HEK293T (cell line): Measurements from ENCODE around the gene ZDHHC4.
"Not testable (repeated sequence)": the region's sequence is repeated elsewhere in the genome, so short reads cannot be mapped to it uniquely, and the experiment has no call there.

Experiments
- ARNT ChIP-seq: fragments of 450-650 bp; IDR thresholded peaks from 2 replicates; pipeline ENCODE4 v1.6.1; 2017; ENCODE audit warnings: mild to moderate bottlenecking
- BHLHE40 ChIP-seq: fragments of 450-650 bp; IDR thresholded peaks from 2 replicates; pipeline ENCODE4 v1.6.1; 2016; ENCODE audit warnings: mild to moderate bottlenecking, moderate library complexity, borderline replicate concordance
- ELF4 ChIP-seq: fragments of 450-650 bp; IDR thresholded peaks from 2 replicates; pipeline ENCODE4 v1.6.1; 2017; ENCODE audit warnings: antibody characterized with exemption
- FOXA1 ChIP-seq: fragments of 450-650 bp; IDR thresholded peaks from 2 replicates; pipeline ENCODE4 v1.6.1; 2016; ENCODE audit warnings: mild to moderate bottlenecking
- PKNOX1 ChIP-seq: fragments of 450-650 bp; IDR thresholded peaks from 2 replicates; pipeline ENCODE4 v1.6.1; 2016
- SUZ12 ChIP-seq: fragments of 450-650 bp; IDR thresholded peaks from 2 replicates; pipeline ENCODE4 v1.6.1; 2016; ENCODE audit warnings: mild to moderate bottlenecking
- TARDBP ChIP-seq: fragments of 450-650 bp; IDR thresholded peaks from 2 replicates; pipeline ENCODE4 v1.6.1; 2016

GRCh38 chr7:6576867-6577368 is 336 bp upstream of the ZDHHC4 start:
- not testable (repeated sequence) for TF ChIP-seq BHLHE40, TARDBP, ELF4, ARNT, SUZ12, PKNOX1, FOXA1
